ENCODE results near the gene MYLK. TPM values are rescaled to one million over a fixed set of nuclear protein-coding genes. Genes with fewer than 3 reads are reported as not detected.

The MYLK gene
- total and polyA plus RNA-seq, 2 of the 4 experiments (the other 2 are of a cell fraction) = 299 to 484 TPM

DNA sequence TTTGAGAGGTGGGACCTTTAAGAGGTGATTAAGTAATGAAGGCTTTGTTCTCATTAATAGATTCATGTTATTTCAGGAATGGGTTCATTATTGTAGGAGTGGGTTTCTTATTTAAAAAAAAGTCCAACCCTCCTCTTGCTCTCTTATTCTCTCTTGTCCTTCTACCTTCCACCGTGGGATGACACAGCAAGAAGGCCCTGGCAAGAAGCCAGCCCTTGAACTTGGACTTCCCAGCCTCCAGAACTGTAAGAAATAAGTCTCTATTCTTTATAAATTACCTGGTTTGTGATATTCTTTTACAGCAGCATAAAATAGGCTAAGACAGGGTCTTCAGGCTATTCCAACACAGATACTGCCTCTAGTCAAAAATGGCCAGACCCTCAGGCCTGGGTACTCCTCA is 62.2 kb downstream of the MYLK start:
- Histone ChIP-seq H4K91ac (ENCODE audit: insufficient read depth, low read depth, low read length) (no peak overlapping the region), H3K4me3 (ENCODE audit: insufficient read depth, low read depth, low read length) (no peak overlapping the region), H2BK120ac (ENCODE audit: low read depth, low read length) (peak overlapping the region; percentile 19; the same call in 1 of the 2 replicates), H4K20me1 (ENCODE audit: insufficient read depth, low read length) (no peaks in the 10 kb centered on the region), H2BK5ac (ENCODE audit: low read depth, low read length, poor library complexity, severe bottlenecking) (no peak overlapping the region), H3K27me3 (ENCODE audit: control insufficient read depth, insufficient read depth, low read length) (no peaks in the 10 kb centered on the region), H4K5ac (ENCODE audit: low read depth, low read length) (no peak overlapping the region), H3K18ac (ENCODE audit: low read depth, low read length) (no peak overlapping the region), H2AK5ac (ENCODE audit: low read depth, low read length) (0 out of 2 replicates have a peak overlapping the region, but pooled peaks have one; percentile 15), H3K27ac (ENCODE audit: insufficient read depth, low read length) (no peak overlapping the region), H2BK20ac (ENCODE audit: low read depth, low read length) (no peak overlapping the region), H2BK15ac (ENCODE audit: low read depth, low read length) (no peak overlapping the region), H3K36me3 (ENCODE audit: control insufficient read depth, insufficient read depth, low read length) (peaks cover 66% of the 10 kb centered on the region), H3K4me2 (ENCODE audit: low read depth, low read length) (no peak overlapping the region), H3K4me1 (ENCODE audit: control insufficient read depth, insufficient read depth, low read length) (peaks cover 23% of the 10 kb centered on the region), H3K4ac (ENCODE audit: low read depth, low read length) (no peak overlapping the region), H3K9ac (ENCODE audit: low read depth, low read length) (no peak overlapping the region), H3K9me1 (ENCODE audit: insufficient read depth, low read length) (peaks cover 24% of the 10 kb centered on the region), H4K8ac (ENCODE audit: low read depth in 2 of 2, low read length in 2 of 2) (0 out of 4 replicates have a peak overlapping the region, but pooled peaks of 1 of the 2 experiments have one; percentile 23), H3K9me3 (ENCODE audit: control insufficient read depth, insufficient read depth, low read length) (peaks cover 12% of the 10 kb centered on the region), H2AK9ac (replicated peaks; ENCODE audit: low read depth, low read length, poor library complexity) (no peak overlapping the region), H3K23ac (ENCODE audit: low read depth, low read length) (no peak overlapping the region), H2AFZ (replicated peaks; ENCODE audit: low read length, poor library complexity) (no peak overlapping the region), H3K14ac (replicated peaks; ENCODE audit: low read depth, low read length) (no peak overlapping the region), H3K79me1 (ENCODE audit: low read depth in 1 of 2, low read length in 2 of 2) (peaks cover 55 to 80% of the 10 kb centered on the region in 2 experiments), H3K56ac (ENCODE audit: extremely low read depth, insufficient read depth, low read length) (no peak overlapping the region)
- dilution Hi-C loops (cut with HindIII; ENCODE audit: low sequenced_read_pairs, unreplicated experiment) (no loop called here), in situ Hi-C loops (cut with MboI; ENCODE audit: low sequenced_read_pairs) (no loop called here), intact Hi-C loops (cut with micrococcal nuclease) (no loop called here)
- BruUV-seq (replicated peaks) = no TSS peak
- ATAC-seq (ENCODE audit: low read depth) = no peak
- no peak for DNase-seq
- ChIA-PET POLR2A (ENCODE audit: unreplicated experiment) (no interaction called here), CTCF (no interaction called here)
- no CpG with 5 or more reads among the region's 1 CpG for WGBS, 2 experiments (ENCODE audit: extremely low coverage in 2 of 2, insufficient read length in 1 of 2)
- no peak for TF ChIP-seq RCOR1 (IDR thresholded peaks at IDR 0.05; ENCODE audit: insufficient replicate concordance, low read length)
- TF ChIP-seq CEBPB (IDR thresholded peaks at IDR 0.05; ENCODE audit: low read depth, low read length) = no peak
- TF ChIP-seq POLR2A (IDR thresholded peaks at IDR 0.05; ENCODE audit: low read depth, low read length) = no peak

Data from IMR-90 (cell line).